HEK293 (cell line): ENCODE data around the gene RNH1.

ENCODE experiments used
- CTCF ChIA-PET: fragments of 350-600 bp; formaldehyde crosslinking; extraction: SDS; loops from one replicate; lab custom pipeline; 2021; ENCODE audit warnings: antibody characterized with exemption; lab: Yijun Ruan, JAX
- POLR2A ChIA-PET: fragments of 300-600 bp; formaldehyde crosslinking; extraction: SDS; loops from one replicate; lab custom pipeline; 2020; ENCODE audit warnings: antibody characterized with exemption, inconsistent platforms; lab: Yijun Ruan, JAX
- H3K27ac ChIP-seq: fragments of 200-500 bp; sonication (Bioruptor generic); 2 replicates; pipeline ENCODE4 v1.5.1; 2014; ENCODE audit warnings: low read depth, low read length, control low read depth, inconsistent platforms; ENCODE audit errors: extremely low read depth
- H3K36me3 ChIP-seq, 2 experiments: fragments of 200-500 bp in 1 of 2; sonication (Bioruptor generic) in 1 of 2; 1 replicate in 1 of 2; 2 replicates in 1 of 2; pipeline ENCODE4 v1.5.1; 2014 to 2017; ENCODE audit warnings: inconsistent platforms in 2 of 2, low read length in 2 of 2; ENCODE audit not compliant: control insufficient read depth in 2 of 2, insufficient read depth in 1 of 2
- H3K4me1 ChIP-seq: fragments of 200-500 bp; sonication (Bioruptor generic); 2 replicates; pipeline ENCODE4 v1.5.1; 2014; ENCODE audit warnings: mild to moderate bottlenecking, low read length, inconsistent platforms; ENCODE audit not compliant: control insufficient read depth, insufficient read depth
- H3K4me3 ChIP-seq: 2 replicates; pipeline ENCODE4 v1.5.1; 2011; ENCODE audit warnings: low read depth, mild to moderate bottlenecking, control low read depth, low read length, moderate library complexity
- H3K9me3 ChIP-seq: fragments of 200-500 bp; sonication (Bioruptor generic); 2 replicates; pipeline ENCODE4 v1.5.1; 2014; ENCODE audit warnings: low read depth, low read length, inconsistent platforms; ENCODE audit not compliant: control insufficient read depth, insufficient read depth
- BCL11B ChIP-seq: fragments of 450-650 bp; formaldehyde crosslinking; IDR thresholded peaks from 2 replicates; pipeline ENCODE4 v1.5.1; 2016; ENCODE audit warnings: low read depth, missing biosample characterization, missing genetic modification characterization
- TRIM28 ChIP-seq: IDR thresholded peaks from 2 replicates; pipeline ENCODE4 v1.6.1; 2011; ENCODE audit warnings: low read length, control low read depth, borderline replicate concordance
- ZBTB8A ChIP-seq: fragments of 450-650 bp; formaldehyde crosslinking; IDR thresholded peaks from 2 replicates; pipeline ENCODE4 v1.5.1; 2016; ENCODE audit warnings: missing biosample characterization, missing genetic modification characterization
- ZFHX2 ChIP-seq: fragments of 450-650 bp; formaldehyde crosslinking; conservative IDR thresholded peaks from 2 replicates; pipeline ENCODE4 v1.5.1; 2016; ENCODE audit warnings: missing biosample characterization, missing genetic modification characterization
- ZFP69B ChIP-seq: fragments of 450-650 bp; formaldehyde crosslinking; IDR thresholded peaks from 2 replicates; pipeline ENCODE4 v1.5.1; 2016; ENCODE audit warnings: missing biosample characterization, missing genetic modification characterization
- ZNF10 ChIP-seq: fragments of 450-650 bp; formaldehyde crosslinking; IDR thresholded peaks from 2 replicates; pipeline ENCODE4 v1.5.1; 2017; ENCODE audit warnings: missing biosample characterization, missing genetic modification characterization
- ZNF19 ChIP-seq: fragments of 450-650 bp; formaldehyde crosslinking; IDR thresholded peaks from 2 replicates; pipeline ENCODE4; 2016; ENCODE audit warnings: missing biosample characterization, missing genetic modification characterization, low read depth
- ZNF211 ChIP-seq: fragments of 450-650 bp; formaldehyde crosslinking; IDR thresholded peaks from 2 replicates; pipeline ENCODE4 v1.5.1; 2016; ENCODE audit warnings: low read depth, missing biosample characterization, missing genetic modification characterization
- ZNF23 ChIP-seq: fragments of 450-650 bp; formaldehyde crosslinking; IDR thresholded peaks from 2 replicates; pipeline ENCODE4 v1.5.1; 2016; ENCODE audit warnings: missing biosample characterization, missing genetic modification characterization, borderline replicate concordance
- ZNF266 ChIP-seq: fragments of 450-650 bp; formaldehyde crosslinking; IDR thresholded peaks from 2 replicates; pipeline ENCODE4 v1.5.1; 2016; ENCODE audit warnings: missing biosample characterization, missing genetic modification characterization, low read depth
- ZNF366 ChIP-seq: fragments of 450-650 bp; formaldehyde crosslinking; conservative IDR thresholded peaks from 2 replicates; pipeline ENCODE4 v1.5.1; 2016; ENCODE audit warnings: missing biosample characterization, missing genetic modification characterization
- ZNF473 ChIP-seq: fragments of 450-650 bp; formaldehyde crosslinking; IDR thresholded peaks from 2 replicates; pipeline ENCODE4 v1.5.1; 2017; ENCODE audit warnings: missing biosample characterization, missing genetic modification characterization
- ZNF521 ChIP-seq: fragments of 450-650 bp; formaldehyde crosslinking; IDR thresholded peaks from 2 replicates; pipeline ENCODE4 v1.5.1; 2017; ENCODE audit warnings: missing biosample characterization, mild to moderate bottlenecking, missing genetic modification characterization
- ZNF548 ChIP-seq: fragments of 450-650 bp; formaldehyde crosslinking; IDR thresholded peaks from 2 replicates; pipeline ENCODE4 v1.5.1; 2016; ENCODE audit warnings: missing biosample characterization, missing genetic modification characterization
- ZNF626 ChIP-seq: fragments of 450-650 bp; sonication (Bioruptor Pico); formaldehyde crosslinking; IDR thresholded peaks from 2 replicates; pipeline ENCODE4 v1.5.1; 2018; ENCODE audit warnings: missing biosample characterization, missing genetic modification characterization, inconsistent platforms
- ZNF654 ChIP-seq: fragments of 450-650 bp; formaldehyde crosslinking; IDR thresholded peaks from 2 replicates; pipeline ENCODE4 v1.5.1; 2016; ENCODE audit warnings: low read depth, missing biosample characterization, missing genetic modification characterization
- ZNF670 ChIP-seq: fragments of 450-650 bp; formaldehyde crosslinking; IDR thresholded peaks from 2 replicates; pipeline ENCODE4 v1.5.1; 2016; ENCODE audit warnings: missing biosample characterization, missing genetic modification characterization, low read depth
- ZSCAN30 ChIP-seq: fragments of 450-650 bp; IDR thresholded peaks from 2 replicates; pipeline ENCODE4 v1.5.1; 2018; ENCODE audit warnings: missing biosample characterization, mild to moderate bottlenecking, missing genetic modification characterization, moderate library complexity
- TF ChIP-seq, protein P1 (sequence below): fragments of 450-650 bp; formaldehyde crosslinking; IDR thresholded peaks from 2 replicates; pipeline ENCODE4 v1.5.1; 2016; ENCODE audit warnings: missing biosample characterization, missing genetic modification characterization
- TF ChIP-seq, protein P2 (sequence below): fragments of 450-650 bp; formaldehyde crosslinking; IDR thresholded peaks from 2 replicates; pipeline ENCODE4 v1.5.1; 2016; ENCODE audit warnings: missing biosample characterization, missing genetic modification characterization

RNH1 gene

DNA sequence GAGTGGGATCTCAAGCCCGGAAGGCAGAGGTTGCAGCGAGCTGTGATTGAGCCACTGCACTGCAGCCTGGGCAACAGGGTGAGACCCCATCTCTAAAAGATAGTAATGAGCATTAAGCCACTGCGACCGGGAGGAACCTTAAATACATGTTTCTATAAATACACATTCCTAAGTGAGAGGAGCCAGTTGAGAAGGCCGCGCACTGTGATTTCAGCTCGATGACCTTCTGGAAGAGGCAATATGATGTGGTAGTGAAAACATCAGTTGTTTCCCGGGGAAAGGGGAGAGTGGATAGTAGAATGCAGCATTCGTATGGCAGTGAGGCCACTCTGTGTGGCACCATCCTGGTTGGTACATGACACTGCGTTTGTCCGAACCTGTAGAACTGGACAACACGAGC lies 39.0 kb downstream of the RNH1 start (continued):
- no peak for TF ChIP-seq ZNF654

- Histone ChIP-seq H3K27ac (no peak overlapping the region), H3K36me3 (peaks cover 0 to 28% of the 10 kb centered on the region in 2 experiments; a peak in 1 of 3 replicates), H3K4me1 (peaks cover 3% of the 10 kb centered on the region; the same call in 1 of the 2 replicates), H3K9me3 (no peaks in the 10 kb centered on the region), H3K4me3 (no peak overlapping the region)
- TF ChIP-seq ZNF366 (tag by site-specific recombination): no peak
- TF ChIP-seq ZNF23 (tag by site-specific recombination): no peak
- TF ChIP-seq ZNF10 (tag by site-specific recombination): no peak
- TF ChIP-seq ZFP69B (tag by site-specific recombination): no peak
- TF ChIP-seq ZNF521 (tag by site-specific recombination): no peak
- TF ChIP-seq ZSCAN30: no peak
- TF ChIP-seq ZNF626 (tag by site-specific recombination): no peak
- TF ChIP-seq, protein P1, sequence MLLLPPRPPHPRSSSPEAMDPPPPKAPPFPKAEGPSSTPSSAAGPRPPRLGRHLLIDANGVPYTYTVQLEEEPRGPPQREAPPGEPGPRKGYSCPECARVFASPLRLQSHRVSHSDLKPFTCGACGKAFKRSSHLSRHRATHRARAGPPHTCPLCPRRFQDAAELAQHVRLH (tag by site-specific recombination): no peak
- TF ChIP-seq ZNF473 (tag by site-specific recombination): no peak
- ChIA-PET POLR2A (interaction anchor here (0.7 kb wide), 1 partner anchor 70 kb away, joined by 4 read pairs; no protein-coding TSS in a partner anchor), CTCF (interaction anchor here (1.0 to 1.1 kb wide), 2 partner anchors 10 to 53 kb away, joined by 4 to 5 read pairs; no protein-coding TSS in a partner anchor)
Measured at GRCh38 chr11:465896-466530, 41.0 kb downstream of the RNH1 start.

- TF ChIP-seq BCL11B (no peak), ZNF19 (tag by site-specific recombination) (no peak), ZNF266 (tag by site-specific recombination) (no peak), ZNF670 (no peak), ZNF211 (tag by site-specific recombination) (no peak), ZBTB8A (tag by site-specific recombination) (no peak), ZNF548 (tag by site-specific recombination) (no peak), ZFHX2 (tag by site-specific recombination) (no peak), TRIM28 (no peak)
- TF ChIP-seq, protein P2, sequence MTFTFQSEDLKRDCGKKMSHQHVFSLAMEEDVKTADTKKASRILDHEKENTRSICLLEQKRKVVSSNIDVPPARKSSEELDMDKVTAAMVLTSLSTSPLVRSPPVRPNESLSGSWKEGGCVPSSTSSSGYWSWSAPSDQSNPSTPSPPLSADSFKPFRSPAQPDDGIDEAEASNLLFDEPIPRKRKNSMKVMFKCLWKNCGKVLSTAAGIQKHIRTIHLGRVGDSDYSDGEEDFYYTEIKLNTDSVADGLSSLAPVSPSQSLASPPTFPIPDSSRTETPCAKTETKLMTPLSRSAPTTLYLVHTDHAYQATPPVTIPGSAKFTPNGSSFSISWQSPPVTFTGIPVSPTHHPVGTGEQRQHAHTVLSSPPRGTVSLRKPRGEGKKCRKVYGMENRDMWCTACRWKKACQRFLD (tag by site-specific recombination): no peak
- TF ChIP-seq, all 188 proteins: peak for 0
- H3K4me1 ChIP-seq: no peaks in the 10 kb centered on the region; the same call in 1 of the 2 replicates
- no peak overlapping the region for H3K4me3 ChIP-seq
- H3K36me3 ChIP-seq: peaks cover 0 to 45% of the 10 kb centered on the region in 2 experiments; a peak in 1 of 3 replicates
- no peaks in the 10 kb centered on the region for H3K9me3 ChIP-seq
- POLR2A ChIA-PET: no interaction called here
- CTCF ChIA-PET: no interaction called here
- H3K27ac ChIP-seq: no peak overlapping the region
Measured at GRCh38 chr11:464316-464715, 42.7 kb downstream of the RNH1 start.
